HUES6 (cell line): ENCODE results near the gene ASF1A.

Experiments used
- H3K27ac ChIP-seq: 2 replicates; pipeline ENCODE4 v1.7.0; 2013; ENCODE audit warnings: low read depth, mild to moderate bottlenecking, low read length, inconsistent platforms
- H3K27me3 ChIP-seq: 2 replicates; pipeline ENCODE4 v1.6.1; 2013; ENCODE audit warnings: low read length; ENCODE audit not compliant: control insufficient read depth, insufficient read depth
- H3K36me3 ChIP-seq: 2 replicates; pipeline ENCODE4 v1.6.1; 2013; ENCODE audit warnings: low read length; ENCODE audit not compliant: control insufficient read depth, insufficient read depth
- H3K4me1 ChIP-seq: 2 replicates; pipeline ENCODE4 v1.6.1; 2013; ENCODE audit warnings: low read length; ENCODE audit not compliant: control insufficient read depth, insufficient read depth
- H3K4me3 ChIP-seq: 2 replicates; pipeline ENCODE4 v1.5.1; 2013; ENCODE audit warnings: low read depth, low read length
- H3K9ac ChIP-seq: one replicate; pipeline ENCODE4 v1.6.1; 2013; ENCODE audit warnings: mild to moderate bottlenecking, low read length
- H3K9me3 ChIP-seq: 2 replicates; pipeline ENCODE4 v1.6.1; 2013; ENCODE audit warnings: low read depth, low read length; ENCODE audit not compliant: control insufficient read depth, insufficient read depth

ASF1A gene

GRCh38 chr6:118893807-118894424, at the start of gene ASF1A:
Gene ASF1A, plus strand, starts transcription at chr6:118894152. Its CDS starts 262 bp downstream, at chr6:118894414.
- H3K27ac ChIP-seq = peak within 1 kb of the TSS; percentile 97
- peak within 1 kb of the TSS; percentile 97 for H3K9ac ChIP-seq
- H3K9me3 ChIP-seq = no peaks in the 10 kb centered on the region
- peak within 1 kb of the TSS; percentile 92 for H3K4me3 ChIP-seq
- peaks cover 4% of the 10 kb centered on the region for H3K36me3 ChIP-seq
- no peaks in the 10 kb centered on the region for H3K27me3 ChIP-seq
- H3K4me1 ChIP-seq = peaks cover 23% of the 10 kb centered on the region

GRCh38 chr6:118844915-118845314, 49.0 kb upstream of the ASF1A start:
- Histone ChIP-seq H3K27me3 (no peaks in the 10 kb centered on the region), H3K4me1 (no peaks in the 10 kb centered on the region), H3K27ac (no peak overlapping the region), H3K9ac (no peak overlapping the region), H3K4me3 (no peak overlapping the region), H3K36me3 (no peaks in the 10 kb centered on the region), H3K9me3 (no peaks in the 10 kb centered on the region; the same call in 1 of the 2 replicates)

GRCh38 chr6:118853408-118853807, 40.5 kb upstream of the ASF1A start:
- no peak overlapping the region for H3K9ac ChIP-seq
- H3K27ac ChIP-seq = no peak overlapping the region
- no peaks in the 10 kb centered on the region for H3K9me3 ChIP-seq
- H3K27me3 ChIP-seq = no peaks in the 10 kb centered on the region
- no peak overlapping the region for H3K4me3 ChIP-seq
- H3K4me1 ChIP-seq = no peaks in the 10 kb centered on the region
- H3K36me3 ChIP-seq = no peaks in the 10 kb centered on the region

GRCh38 chr6:118856301-118856700, 37.7 kb upstream of the ASF1A start:
- Histone ChIP-seq H3K9me3 (no peaks in the 10 kb centered on the region), H3K36me3 (no peaks in the 10 kb centered on the region), H3K4me1 (peaks cover 6% of the 10 kb centered on the region; the same call in 1 of the 2 replicates), H3K27me3 (no peaks in the 10 kb centered on the region), H3K4me3 (no peak overlapping the region), H3K27ac (no peak overlapping the region), H3K9ac (no peak overlapping the region)

GRCh38 chr6:118859517-118860064, 34.4 kb upstream of the ASF1A start:
- no peak overlapping the region for H3K27ac ChIP-seq
- H3K36me3 ChIP-seq = no peaks in the 10 kb centered on the region
- no peaks in the 10 kb centered on the region for H3K27me3 ChIP-seq
- no peak overlapping the region for H3K4me3 ChIP-seq
- no peak overlapping the region for H3K9ac ChIP-seq
- H3K9me3 ChIP-seq = peaks cover 12% of the 10 kb centered on the region; the same call in 1 of the 2 replicates
- H3K4me1 ChIP-seq = peaks cover 6% of the 10 kb centered on the region; the same call in 1 of the 2 replicates

- Histone ChIP-seq H3K9ac (no peak overlapping the region), H3K27ac (no peak overlapping the region), H3K4me1 (peaks cover 6% of the 10 kb centered on the region; the same call in 1 of the 2 replicates), H3K4me3 (no peak overlapping the region), H3K27me3 (no peaks in the 10 kb centered on the region), H3K36me3 (no peaks in the 10 kb centered on the region), H3K9me3 (peaks cover 12% of the 10 kb centered on the region; the same call in 1 of the 2 replicates)
Measured at GRCh38 chr6:118860363-118860762, 33.6 kb upstream of the ASF1A start.

- Histone ChIP-seq H3K4me1 (peaks cover 6% of the 10 kb centered on the region; the same call in 1 of the 2 replicates), H3K27ac (no peak overlapping the region), H3K36me3 (no peaks in the 10 kb centered on the region), H3K27me3 (no peaks in the 10 kb centered on the region), H3K9me3 (peaks cover 12% of the 10 kb centered on the region; the same call in 1 of the 2 replicates), H3K4me3 (no peak overlapping the region), H3K9ac (no peak overlapping the region)
Measured at GRCh38 chr6:118860880-118861279, 33.1 kb upstream of the ASF1A start.

- no peak overlapping the region for H3K9ac ChIP-seq
- no peaks in the 10 kb centered on the region for H3K27me3 ChIP-seq
- peaks cover 12% of the 10 kb centered on the region; the same call in 1 of the 2 replicates for H3K9me3 ChIP-seq
- peaks cover 6% of the 10 kb centered on the region; the same call in 1 of the 2 replicates for H3K4me1 ChIP-seq
- no peak overlapping the region for H3K4me3 ChIP-seq
- no peak overlapping the region for H3K27ac ChIP-seq
- no peaks in the 10 kb centered on the region for H3K36me3 ChIP-seq
Measured at GRCh38 chr6:118862443-118862842, 31.5 kb upstream of the ASF1A start.

GRCh38 chr6:118864341-118865099, 29.4 kb upstream of the ASF1A start:
- no peak overlapping the region for H3K4me3 ChIP-seq

GRCh38 chr6:118865100-118865391, 28.9 kb upstream of the ASF1A start:
- no peak overlapping the region for H3K9ac ChIP-seq
- no peak overlapping the region for H3K4me3 ChIP-seq
- H3K27me3 ChIP-seq = no peaks in the 10 kb centered on the region

More at GRCh38 chr6:118864341-118865099, 29.4 kb upstream of the ASF1A start:
- Histone ChIP-seq H3K9ac (no peak overlapping the region), H3K27me3 (no peaks in the 10 kb centered on the region), H3K4me1 (peaks cover 4% of the 10 kb centered on the region; the same call in 1 of the 2 replicates), H3K36me3 (no peaks in the 10 kb centered on the region), H3K27ac (no peak overlapping the region), H3K9me3 (peaks cover 12% of the 10 kb centered on the region; the same call in 1 of the 2 replicates)

GRCh38 chr6:118867181-118867580, 26.8 kb upstream of the ASF1A start:
- peaks cover 7% of the 10 kb centered on the region; the same call in 1 of the 2 replicates for H3K9me3 ChIP-seq
- H3K4me3 ChIP-seq = no peak overlapping the region
- H3K27me3 ChIP-seq = no peaks in the 10 kb centered on the region
- H3K9ac ChIP-seq = no peak overlapping the region
- no peak overlapping the region for H3K27ac ChIP-seq
- no peaks in the 10 kb centered on the region for H3K36me3 ChIP-seq
- H3K4me1 ChIP-seq = no peaks in the 10 kb centered on the region

More at GRCh38 chr6:118865100-118865391, 28.9 kb upstream of the ASF1A start:
- Histone ChIP-seq H3K4me1 (no peaks in the 10 kb centered on the region), H3K27ac (no peak overlapping the region), H3K36me3 (no peaks in the 10 kb centered on the region), H3K9me3 (peaks cover 12% of the 10 kb centered on the region; the same call in 1 of the 2 replicates)
